OCI-LY3 (cell line): ENCODE data around the gene ACBD7.

Source experiments
- H2AFZ ChIP-seq: fragments of 200-600, 300-600 bp; shearing (Covaris generic); 2 replicates; pipeline ENCODE4 v1.6.0; 2014; ENCODE audit warnings: antibody characterized with exemption, low read depth, low read length
- H3K27ac ChIP-seq: fragments of 200-600, 300-600 bp; sonication (generic); 2 replicates; pipeline ENCODE4 v1.5.1; 2014; ENCODE audit warnings: mild to moderate bottlenecking, low read length, moderate library complexity, mixed read lengths
- H3K27me3 ChIP-seq: fragments of 200-600, 300-600 bp; sonication (generic); 2 replicates; pipeline ENCODE4 v1.6.1; 2014; ENCODE audit warnings: low read depth, low read length, mixed read lengths
- H3K36me3 ChIP-seq: fragments of 200-600, 300-600 bp; sonication (generic); replicated peaks from 2 replicates; pipeline ENCODE3; 2014; ENCODE audit warnings: low read depth, low read length, mixed read lengths
- H3K4me1 ChIP-seq: fragments of 300-600, 200-600 bp; sonication (generic); 2 replicates; pipeline ENCODE4 v1.6.1; 2014; ENCODE audit warnings: low read length, mixed read lengths
- H3K4me2 ChIP-seq: fragments of 200-600, 300-600 bp; sonication (generic); 2 replicates; pipeline ENCODE4 v1.6.1; 2014; ENCODE audit warnings: low read length, mixed read lengths
- H3K4me3 ChIP-seq: fragments of 300-600, 200-600 bp; sonication (generic); 2 replicates; pipeline ENCODE4 v1.5.1; 2014; ENCODE audit warnings: antibody characterized with exemption, mild to moderate bottlenecking, low read length, moderate library complexity
- H3K79me2 ChIP-seq: fragments of 300-600, 200-600 bp; shearing (Covaris generic); 2 replicates; pipeline ENCODE4 v1.6.1; 2014; ENCODE audit warnings: mild to moderate bottlenecking, low read length, mixed read lengths
- H3K9ac ChIP-seq: fragments of 300-600, 200-600 bp; shearing (Covaris generic); 2 replicates; pipeline ENCODE4 v1.6.0; 2014; ENCODE audit warnings: mild to moderate bottlenecking, low read length, moderate library complexity
- H3K9me3 ChIP-seq: fragments of 200-600, 300-600 bp; shearing (Covaris generic); 2 replicates; pipeline ENCODE4 v1.6.1; 2014; ENCODE audit warnings: low read length, mixed read lengths; ENCODE audit not compliant: insufficient read depth
- H4K20me1 ChIP-seq: fragments of 200-600, 300-600 bp; sonication (generic); 2 replicates; pipeline ENCODE4 v1.6.1; 2016; ENCODE audit warnings: low read length, mixed read lengths; ENCODE audit not compliant: insufficient read depth
- CTCF ChIP-seq: fragments of 200-600, 300-600 bp; sonication (generic); IDR thresholded peaks from 2 replicates; pipeline ENCODE4 v1.5.1; 2014; ENCODE audit warnings: antibody characterized with exemption, low read length, low read depth
- EZH2phosphoT487 ChIP-seq: fragments of 200-600 bp; shearing (Covaris generic); IDR thresholded peaks from 2 replicates; pipeline ENCODE4 v1.6.1; 2018; ENCODE audit warnings: antibody characterized with exemption, mixed run types, low read depth

The ACBD7 gene

DNA sequence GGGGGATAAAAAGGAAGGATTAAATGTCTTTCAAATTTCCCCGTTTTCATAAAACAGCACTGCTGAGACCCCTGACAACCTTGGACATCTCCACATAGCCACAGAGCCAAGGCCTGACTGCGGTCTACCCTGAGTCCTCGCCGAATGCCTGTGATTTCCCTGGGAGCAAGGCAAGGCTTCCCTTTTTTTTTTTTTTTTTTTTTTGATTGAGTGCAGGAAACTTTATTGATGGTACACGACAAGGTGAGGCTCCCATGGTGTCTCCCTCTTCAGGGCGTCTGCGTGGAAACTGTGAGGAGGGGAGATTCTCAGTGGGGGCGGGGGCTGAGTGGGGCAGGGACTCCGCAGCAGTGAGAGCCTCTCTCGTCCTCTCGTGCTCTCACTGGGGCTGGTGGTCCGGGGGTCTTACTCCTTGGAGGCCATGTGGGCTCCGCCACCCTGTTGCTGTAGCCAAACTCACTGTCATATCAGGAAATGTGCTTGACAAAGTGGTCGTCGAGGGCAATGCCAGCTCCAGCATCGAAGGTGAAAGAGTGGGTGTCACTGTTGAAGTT, 4.4 kb upstream of the ACBD7 start:
- Histone ChIP-seq H2AFZ (no peak overlapping the region), H3K36me3 (no peaks in the 10 kb centered on the region), H3K79me2 (peaks cover 7% of the 10 kb centered on the region), H4K20me1 (no peaks in the 10 kb centered on the region), H3K27ac (no peak overlapping the region), H3K9me3 (no peaks in the 10 kb centered on the region), H3K4me3 (no peak overlapping the region), H3K4me1 (no peaks in the 10 kb centered on the region), H3K27me3 (no peaks in the 10 kb centered on the region), H3K4me2 (no peak overlapping the region), H3K9ac (no peak overlapping the region)
- TF ChIP-seq EZH2phosphoT487, result no peak
- no peak for TF ChIP-seq CTCF

GRCh38 chr10:15091418-15091817, 2.8 kb upstream of the ACBD7 start:
- Histone ChIP-seq H3K9ac (no peak overlapping the region), H3K27me3 (no peaks in the 10 kb centered on the region)

DNA sequence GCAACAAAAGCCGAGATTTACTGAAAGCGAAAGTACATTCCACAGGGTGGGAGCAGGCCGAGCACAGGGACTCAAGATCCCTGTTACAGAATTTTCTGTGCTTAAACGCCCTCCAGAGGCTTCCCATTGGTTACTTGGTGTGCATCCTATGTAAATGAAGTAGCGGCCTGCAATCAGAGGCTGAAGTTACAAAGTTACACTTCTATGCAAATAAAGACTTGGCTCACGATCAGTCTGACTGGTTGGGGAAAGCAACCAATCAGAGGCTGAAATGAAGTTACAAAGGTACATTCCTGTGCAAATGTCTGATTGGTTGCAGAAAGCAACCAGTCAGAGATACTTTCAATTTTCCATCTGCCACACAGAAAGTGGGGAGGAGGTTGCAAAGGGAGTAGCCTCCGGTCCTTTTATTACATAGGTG, 4.1 kb downstream of the ACBD7 start:
- Histone ChIP-seq H3K4me3 (no peak overlapping the region), H3K4me1 (no peaks in the 10 kb centered on the region), H3K79me2 (no peaks in the 10 kb centered on the region), H2AFZ (no peak overlapping the region), H3K27ac (no peak overlapping the region), H3K9ac (no peak overlapping the region), H3K9me3 (no peaks in the 10 kb centered on the region), H4K20me1 (no peaks in the 10 kb centered on the region), H3K4me2 (no peak overlapping the region), H3K36me3 (no peaks in the 10 kb centered on the region), H3K27me3 (no peaks in the 10 kb centered on the region)
- TF ChIP-seq CTCF, result no peak
- TF ChIP-seq EZH2phosphoT487, result no peak

More at GRCh38 chr10:15091418-15091817, 2.8 kb upstream of the ACBD7 start:
- Histone ChIP-seq H4K20me1 (no peaks in the 10 kb centered on the region), H3K36me3 (no peaks in the 10 kb centered on the region), H3K4me1 (no peaks in the 10 kb centered on the region), H3K4me2 (no peak overlapping the region), H2AFZ (no peak overlapping the region), H3K9me3 (no peaks in the 10 kb centered on the region), H3K79me2 (no peaks in the 10 kb centered on the region), H3K4me3 (no peak overlapping the region), H3K27ac (no peak overlapping the region)
- TF ChIP-seq EZH2phosphoT487 (no peak), CTCF (no peak)

GRCh38 chr10:15083674-15084501, 4.7 kb downstream of the ACBD7 start:
- Histone ChIP-seq H3K4me1 (no peaks in the 10 kb centered on the region), H3K4me3 (no peak overlapping the region)

More at GRCh38 chr10:15083674-15084501, 4.7 kb downstream of the ACBD7 start:
- Histone ChIP-seq H3K27me3 (no peaks in the 10 kb centered on the region), H3K9me3 (no peaks in the 10 kb centered on the region), H3K4me2 (no peak overlapping the region), H3K79me2 (no peaks in the 10 kb centered on the region), H4K20me1 (no peaks in the 10 kb centered on the region), H2AFZ (no peak overlapping the region), H3K36me3 (no peaks in the 10 kb centered on the region), H3K9ac (no peak overlapping the region), H3K27ac (no peak overlapping the region)
- TF ChIP-seq CTCF, result no peak
- TF ChIP-seq EZH2phosphoT487, result no peak
